HEK293 (cell line): Measurements from ENCODE around the gene CD8A.

Experiments
- CTCF ChIP-seq: fragments of 450-650 bp; formaldehyde crosslinking; IDR thresholded peaks from 2 replicates; pipeline ENCODE4 v1.5.1; 2016; ENCODE audit warnings: missing biosample characterization, missing genetic modification characterization
- MZF1 ChIP-seq: fragments of 450-650 bp; formaldehyde crosslinking; IDR thresholded peaks from 2 replicates; pipeline ENCODE4 v1.5.1; 2017; ENCODE audit warnings: missing biosample characterization, missing genetic modification characterization, borderline replicate concordance
- ZNF660 ChIP-seq: fragments of 450-650 bp; IDR thresholded peaks from 2 replicates; pipeline ENCODE4 v1.5.1; 2018; ENCODE audit warnings: missing biosample characterization, mild to moderate bottlenecking, missing genetic modification characterization

- TF ChIP-seq ZNF660 (tag by site-specific recombination) (no peak), MZF1 (tag by site-specific recombination) (no peak), CTCF (tag by site-specific recombination) (no peak)
Observed at GRCh38 chr2:86752934-86753333, 37.8 kb downstream of the CD8A start.
